HEK293 (cell line): Measurements from ENCODE around the gene HCRTR2.

Source experiments
- CTCF ChIA-PET: fragments of 350-600 bp; formaldehyde crosslinking; extraction: SDS; loops from one replicate; lab custom pipeline; 2021; ENCODE audit warnings: antibody characterized with exemption; lab: Yijun Ruan, JAX
- POLR2A ChIA-PET: fragments of 300-600 bp; formaldehyde crosslinking; extraction: SDS; loops from one replicate; lab custom pipeline; 2020; ENCODE audit warnings: antibody characterized with exemption, inconsistent platforms; lab: Yijun Ruan, JAX
- H3K27ac ChIP-seq: fragments of 200-500 bp; sonication (Bioruptor generic); 2 replicates; pipeline ENCODE4 v1.5.1; 2014; ENCODE audit warnings: low read depth, low read length, control low read depth, inconsistent platforms; ENCODE audit errors: extremely low read depth
- H3K36me3 ChIP-seq, 2 experiments: fragments of 200-500 bp in 1 of 2; sonication (Bioruptor generic) in 1 of 2; 1 replicate in 1 of 2; 2 replicates in 1 of 2; pipeline ENCODE4 v1.5.1; 2014 to 2017; ENCODE audit warnings: inconsistent platforms in 2 of 2, low read length in 2 of 2; ENCODE audit not compliant: control insufficient read depth in 2 of 2, insufficient read depth in 1 of 2
- H3K4me1 ChIP-seq: fragments of 200-500 bp; sonication (Bioruptor generic); 2 replicates; pipeline ENCODE4 v1.5.1; 2014; ENCODE audit warnings: mild to moderate bottlenecking, low read length, inconsistent platforms; ENCODE audit not compliant: control insufficient read depth, insufficient read depth
- H3K4me3 ChIP-seq: 2 replicates; pipeline ENCODE4 v1.5.1; 2011; ENCODE audit warnings: low read depth, mild to moderate bottlenecking, control low read depth, low read length, moderate library complexity
- H3K9me3 ChIP-seq: fragments of 200-500 bp; sonication (Bioruptor generic); 2 replicates; pipeline ENCODE4 v1.5.1; 2014; ENCODE audit warnings: low read depth, low read length, inconsistent platforms; ENCODE audit not compliant: control insufficient read depth, insufficient read depth
- HOXD13 ChIP-seq: sonication (generic); formaldehyde crosslinking; IDR thresholded peaks from 2 replicates; pipeline ENCODE4 v1.8.0; 2022; ENCODE audit warnings: missing genetic modification reagents, borderline replicate concordance
- KLF1 ChIP-seq: fragments of 450-650 bp; formaldehyde crosslinking; IDR thresholded peaks from 2 replicates; pipeline ENCODE4 v1.5.1; 2016; ENCODE audit warnings: missing biosample characterization, missing genetic modification characterization
- MEIS1 ChIP-seq: sonication (generic); formaldehyde crosslinking; IDR thresholded peaks from 2 replicates; pipeline ENCODE4 v1.8.1; 2022; ENCODE audit warnings: missing genetic modification reagents, mild to moderate bottlenecking, borderline replicate concordance
- SP7 ChIP-seq: fragments of 450-650 bp; formaldehyde crosslinking; IDR thresholded peaks from 2 replicates; pipeline ENCODE4 v1.5.1; 2016; ENCODE audit warnings: missing biosample characterization, missing genetic modification characterization
- ZBTB8A ChIP-seq: fragments of 450-650 bp; formaldehyde crosslinking; IDR thresholded peaks from 2 replicates; pipeline ENCODE4 v1.5.1; 2016; ENCODE audit warnings: missing biosample characterization, missing genetic modification characterization
- ZNF184 ChIP-seq: fragments of 450-650 bp; IDR thresholded peaks from 2 replicates; pipeline ENCODE4 v1.5.1; 2018; ENCODE audit warnings: missing biosample characterization, mild to moderate bottlenecking, missing genetic modification characterization
- ZNF223 ChIP-seq: fragments of 450-650 bp; formaldehyde crosslinking; IDR thresholded peaks from 2 replicates; pipeline ENCODE4 v1.5.1; 2016; ENCODE audit warnings: missing biosample characterization, missing genetic modification characterization
- ZNF24 ChIP-seq: fragments of 450-650 bp; formaldehyde crosslinking; IDR thresholded peaks from 2 replicates; pipeline ENCODE4 v1.5.1; 2016; ENCODE audit warnings: missing biosample characterization, missing genetic modification characterization
- ZNF274 ChIP-seq, 2 experiments: fragments of 200-500 bp in 1 of 2; fragments of 450-650 bp in 1 of 2; sonication (Bioruptor generic) in 1 of 2; formaldehyde crosslinking in 1 of 2; IDR thresholded peaks; 2 replicates each; pipeline versions ENCODE4 v1.5.1 to v1.6.1; 2014 to 2016; ENCODE audit warnings: borderline replicate concordance in 1 of 2, inconsistent platforms in 1 of 2, low read length in 1 of 2, missing biosample characterization in 1 of 2, missing genetic modification characterization in 1 of 2
- ZNF350 ChIP-seq: fragments of 450-650 bp; formaldehyde crosslinking; IDR thresholded peaks from 2 replicates; pipeline ENCODE4 v1.5.0; 2017; ENCODE audit warnings: missing biosample characterization, mild to moderate bottlenecking, missing genetic modification characterization
- ZNF558 ChIP-seq: fragments of 450-650 bp; formaldehyde crosslinking; IDR thresholded peaks from 2 replicates; pipeline ENCODE4 v1.5.1; 2016; ENCODE audit warnings: missing biosample characterization, missing genetic modification characterization
- ZNF621 ChIP-seq: fragments of 450-650 bp; formaldehyde crosslinking; IDR thresholded peaks from 2 replicates; pipeline ENCODE4 v1.5.1; 2017; ENCODE audit warnings: missing biosample characterization, missing genetic modification characterization
- TF ChIP-seq, protein P1 (sequence below): fragments of 450-650 bp; formaldehyde crosslinking; IDR thresholded peaks from 2 replicates; pipeline ENCODE4 v1.5.1; 2016; ENCODE audit warnings: missing biosample characterization, missing genetic modification characterization, borderline replicate concordance
- TF ChIP-seq, protein P2 (sequence below): fragments of 450-650 bp; formaldehyde crosslinking; IDR thresholded peaks from 2 replicates; pipeline ENCODE4 v1.5.1; 2016; ENCODE audit warnings: missing biosample characterization, missing genetic modification characterization
- TF ChIP-seq, protein P3 (sequence below): fragments of 450-650 bp; formaldehyde crosslinking; IDR thresholded peaks from 2 replicates; pipeline ENCODE4 v1.5.1; 2016; ENCODE audit warnings: missing biosample characterization, missing genetic modification characterization
- TF ChIP-seq, protein P4 (sequence below): fragments of 450-650 bp; formaldehyde crosslinking; IDR thresholded peaks from 2 replicates; pipeline ENCODE4 v1.5.1; 2016; ENCODE audit warnings: missing biosample characterization, missing genetic modification characterization
- TF ChIP-seq, protein P5 (sequence below): fragments of 450-650 bp; formaldehyde crosslinking; conservative IDR thresholded peaks from 2 replicates; pipeline ENCODE4 v1.5.1; 2016; ENCODE audit warnings: low read depth, missing biosample characterization, missing genetic modification characterization

Gene HCRTR2

DNA sequence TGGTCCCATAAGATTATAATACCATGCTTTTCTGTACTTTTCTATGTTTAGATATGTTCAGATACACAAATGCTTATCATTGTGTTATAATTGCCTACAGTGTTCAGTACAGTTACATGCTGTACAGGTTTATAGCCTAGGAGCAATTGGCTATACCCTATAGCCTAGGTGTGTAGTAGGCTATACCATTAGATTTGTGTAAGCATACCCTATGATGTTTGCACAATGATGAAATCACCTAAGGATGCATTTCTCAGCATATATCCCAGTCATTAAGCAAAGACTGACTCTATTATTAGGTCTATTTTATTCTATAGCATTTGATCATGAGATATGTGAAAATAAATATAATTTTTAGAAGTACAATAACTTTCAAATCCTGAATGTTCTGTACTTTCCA, 36.6 kb downstream of the HCRTR2 start:
- Histone ChIP-seq H3K27ac (no peak overlapping the region), H3K4me1 (peaks cover 15% of the 10 kb centered on the region), H3K36me3 (no peaks in the 10 kb centered on the region), H3K9me3 (no peaks in the 10 kb centered on the region), H3K4me3 (no peak overlapping the region)
- TF ChIP-seq, protein P1, sequence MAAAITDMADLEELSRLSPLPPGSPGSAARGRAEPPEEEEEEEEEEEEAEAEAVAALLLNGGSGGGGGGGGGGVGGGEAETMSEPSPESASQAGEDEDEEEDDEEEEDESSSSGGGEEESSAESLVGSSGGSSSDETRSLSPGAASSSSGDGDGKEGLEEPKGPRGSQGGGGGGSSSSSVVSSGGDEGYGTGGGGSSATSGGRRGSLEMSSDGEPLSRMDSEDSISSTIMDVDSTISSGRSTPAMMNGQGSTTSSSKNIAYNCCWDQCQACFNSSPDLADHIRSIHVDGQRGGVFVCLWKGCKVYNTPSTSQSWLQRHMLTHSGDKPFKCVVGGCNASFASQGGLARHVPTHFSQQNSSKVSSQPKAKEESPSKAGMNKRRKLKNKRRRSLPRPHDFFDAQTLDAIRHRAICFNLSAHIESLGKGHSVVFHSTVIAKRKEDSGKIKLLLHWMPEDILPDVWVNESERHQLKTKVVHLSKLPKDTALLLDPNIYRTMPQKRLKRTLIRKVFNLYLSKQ (tag by site-specific recombination): no peak
- TF ChIP-seq KLF1 (tag by site-specific recombination): no peak
- TF ChIP-seq ZNF558 (tag by site-specific recombination): peak; percentile 91
- TF ChIP-seq, protein P2, sequence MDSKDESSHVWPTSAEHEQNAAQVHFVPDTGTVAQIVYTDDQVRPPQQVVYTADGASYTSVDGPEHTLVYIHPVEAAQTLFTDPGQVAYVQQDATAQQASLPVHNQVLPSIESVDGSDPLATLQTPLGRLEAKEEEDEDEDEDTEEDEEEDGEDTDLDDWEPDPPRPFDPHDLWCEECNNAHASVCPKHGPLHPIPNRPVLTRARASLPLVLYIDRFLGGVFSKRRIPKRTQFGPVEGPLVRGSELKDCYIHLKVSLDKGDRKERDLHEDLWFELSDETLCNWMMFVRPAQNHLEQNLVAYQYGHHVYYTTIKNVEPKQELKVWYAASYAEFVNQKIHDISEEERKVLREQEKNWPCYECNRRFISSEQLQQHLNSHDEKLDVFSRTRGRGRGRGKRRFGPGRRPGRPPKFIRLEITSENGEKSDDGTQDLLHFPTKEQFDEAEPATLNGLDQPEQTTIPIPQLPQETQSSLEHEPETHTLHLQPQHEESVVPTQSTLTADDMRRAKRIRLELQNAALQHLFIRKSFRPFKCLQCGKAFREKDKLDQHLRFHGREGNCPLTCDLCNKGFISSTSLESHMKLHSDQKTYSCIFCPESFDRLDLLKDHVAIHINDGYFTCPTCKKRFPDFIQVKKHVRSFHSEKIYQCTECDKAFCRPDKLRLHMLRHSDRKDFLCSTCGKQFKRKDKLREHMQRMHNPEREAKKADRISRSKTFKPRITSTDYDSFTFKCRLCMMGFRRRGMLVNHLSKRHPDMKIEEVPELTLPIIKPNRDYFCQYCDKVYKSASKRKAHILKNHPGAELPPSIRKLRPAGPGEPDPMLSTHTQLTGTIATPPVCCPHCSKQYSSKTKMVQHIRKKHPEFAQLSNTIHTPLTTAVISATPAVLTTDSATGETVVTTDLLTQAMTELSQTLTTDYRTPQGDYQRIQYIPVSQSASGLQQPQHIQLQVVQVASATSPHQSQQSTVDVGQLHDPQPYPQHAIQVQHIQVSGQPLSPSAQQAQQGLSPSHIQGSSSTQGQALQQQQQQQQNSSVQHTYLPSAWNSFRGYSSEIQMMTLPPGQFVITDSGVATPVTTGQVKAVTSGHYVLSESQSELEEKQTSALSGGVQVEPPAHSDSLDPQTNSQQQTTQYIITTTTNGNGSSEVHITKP (tag by site-specific recombination): peak; percentile 46; the same call in 1 of the 2 replicates
- no peak for TF ChIP-seq ZNF223 (tag by site-specific recombination)
- TF ChIP-seq, protein P3, sequence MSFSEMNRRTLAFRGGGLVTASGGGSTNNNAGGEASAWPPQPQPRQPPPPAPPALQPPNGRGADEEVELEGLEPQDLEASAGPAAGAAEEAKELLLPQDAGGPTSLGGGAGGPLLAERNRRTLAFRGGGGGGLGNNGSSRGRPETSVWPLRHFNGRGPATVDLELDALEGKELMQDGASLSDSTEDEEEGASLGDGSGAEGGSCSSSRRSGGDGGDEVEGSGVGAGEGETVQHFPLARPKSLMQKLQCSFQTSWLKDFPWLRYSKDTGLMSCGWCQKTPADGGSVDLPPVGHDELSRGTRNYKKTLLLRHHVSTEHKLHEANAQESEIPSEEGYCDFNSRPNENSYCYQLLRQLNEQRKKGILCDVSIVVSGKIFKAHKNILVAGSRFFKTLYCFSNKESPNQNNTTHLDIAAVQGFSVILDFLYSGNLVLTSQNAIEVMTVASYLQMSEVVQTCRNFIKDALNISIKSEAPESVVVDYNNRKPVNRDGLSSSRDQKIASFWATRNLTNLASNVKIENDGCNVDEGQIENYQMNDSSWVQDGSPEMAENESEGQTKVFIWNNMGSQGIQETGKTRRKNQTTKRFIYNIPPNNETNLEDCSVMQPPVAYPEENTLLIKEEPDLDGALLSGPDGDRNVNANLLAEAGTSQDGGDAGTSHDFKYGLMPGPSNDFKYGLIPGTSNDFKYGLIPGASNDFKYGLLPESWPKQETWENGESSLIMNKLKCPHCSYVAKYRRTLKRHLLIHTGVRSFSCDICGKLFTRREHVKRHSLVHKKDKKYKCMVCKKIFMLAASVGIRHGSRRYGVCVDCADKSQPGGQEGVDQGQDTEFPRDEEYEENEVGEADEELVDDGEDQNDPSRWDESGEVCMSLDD (tag by site-specific recombination): no peak
- TF ChIP-seq ZNF621 (tag by site-specific recombination): no peak
- TF ChIP-seq, protein P4, sequence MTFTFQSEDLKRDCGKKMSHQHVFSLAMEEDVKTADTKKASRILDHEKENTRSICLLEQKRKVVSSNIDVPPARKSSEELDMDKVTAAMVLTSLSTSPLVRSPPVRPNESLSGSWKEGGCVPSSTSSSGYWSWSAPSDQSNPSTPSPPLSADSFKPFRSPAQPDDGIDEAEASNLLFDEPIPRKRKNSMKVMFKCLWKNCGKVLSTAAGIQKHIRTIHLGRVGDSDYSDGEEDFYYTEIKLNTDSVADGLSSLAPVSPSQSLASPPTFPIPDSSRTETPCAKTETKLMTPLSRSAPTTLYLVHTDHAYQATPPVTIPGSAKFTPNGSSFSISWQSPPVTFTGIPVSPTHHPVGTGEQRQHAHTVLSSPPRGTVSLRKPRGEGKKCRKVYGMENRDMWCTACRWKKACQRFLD (tag by site-specific recombination): no peak
- TF ChIP-seq ZNF350 (tag by site-specific recombination): no peak
- no peak for TF ChIP-seq ZBTB8A (tag by site-specific recombination)
- TF ChIP-seq, protein P5, sequence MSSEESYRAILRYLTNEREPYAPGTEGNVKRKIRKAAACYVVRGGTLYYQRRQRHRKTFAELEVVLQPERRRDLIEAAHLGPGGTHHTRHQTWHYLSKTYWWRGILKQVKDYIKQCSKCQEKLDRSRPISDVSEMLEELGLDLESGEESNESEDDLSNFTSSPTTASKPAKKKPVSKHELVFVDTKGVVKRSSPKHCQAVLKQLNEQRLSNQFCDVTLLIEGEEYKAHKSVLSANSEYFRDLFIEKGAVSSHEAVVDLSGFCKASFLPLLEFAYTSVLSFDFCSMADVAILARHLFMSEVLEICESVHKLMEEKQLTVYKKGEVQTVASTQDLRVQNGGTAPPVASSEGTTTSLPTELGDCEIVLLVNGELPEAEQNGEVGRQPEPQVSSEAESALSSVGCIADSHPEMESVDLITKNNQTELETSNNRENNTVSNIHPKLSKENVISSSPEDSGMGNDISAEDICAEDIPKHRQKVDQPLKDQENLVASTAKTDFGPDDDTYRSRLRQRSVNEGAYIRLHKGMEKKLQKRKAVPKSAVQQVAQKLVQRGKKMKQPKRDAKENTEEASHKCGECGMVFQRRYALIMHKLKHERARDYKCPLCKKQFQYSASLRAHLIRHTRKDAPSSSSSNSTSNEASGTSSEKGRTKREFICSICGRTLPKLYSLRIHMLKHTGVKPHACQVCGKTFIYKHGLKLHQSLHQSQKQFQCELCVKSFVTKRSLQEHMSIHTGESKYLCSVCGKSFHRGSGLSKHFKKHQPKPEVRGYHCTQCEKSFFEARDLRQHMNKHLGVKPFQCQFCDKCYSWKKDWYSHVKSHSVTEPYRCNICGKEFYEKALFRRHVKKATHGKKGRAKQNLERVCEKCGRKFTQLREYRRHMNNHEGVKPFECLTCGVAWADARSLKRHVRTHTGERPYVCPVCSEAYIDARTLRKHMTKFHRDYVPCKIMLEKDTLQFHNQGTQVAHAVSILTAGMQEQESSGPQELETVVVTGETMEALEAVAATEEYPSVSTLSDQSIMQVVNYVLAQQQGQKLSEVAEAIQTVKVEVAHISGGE: no peak
- ChIA-PET CTCF (no interaction called here), POLR2A (no interaction called here)

DNA sequence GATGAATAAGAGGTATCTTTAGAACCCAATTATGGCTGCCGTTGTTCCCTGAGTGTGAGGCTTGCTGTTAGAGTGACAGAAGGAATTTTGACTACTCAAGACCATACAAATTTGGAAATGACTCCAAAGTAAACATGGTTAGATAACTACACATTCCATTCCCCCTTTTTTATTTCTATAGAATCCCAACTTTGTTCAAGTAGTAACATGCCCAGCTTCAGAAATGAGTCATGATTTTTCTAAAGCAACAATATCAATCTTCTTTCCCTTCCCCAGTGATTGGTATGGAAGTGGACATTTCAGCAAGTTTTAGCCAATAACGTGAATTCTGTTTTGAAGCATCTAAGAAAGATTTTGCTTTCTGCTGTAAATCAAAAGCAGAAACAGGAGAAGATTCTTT, 37.8 kb downstream of the HCRTR2 start:
- Histone ChIP-seq H3K4me3 (no peak overlapping the region), H3K4me1 (peaks cover 15% of the 10 kb centered on the region), H3K27ac (no peak overlapping the region), H3K9me3 (no peaks in the 10 kb centered on the region), H3K36me3 (no peaks in the 10 kb centered on the region)
- ChIA-PET CTCF (interaction anchor here (0.7 kb wide), 1 partner anchor 18 kb away, joined by 3 read pairs; no protein-coding TSS in a partner anchor), POLR2A (no interaction called here)
- TF ChIP-seq ZNF24 (tag by site-specific recombination) (no peak), SP7 (tag by site-specific recombination) (peak; percentile 51; the same call in 1 of the 2 replicates), MEIS1 (CRISPR knock-in tag) (peak; percentile 48; the same call in 1 of the 2 replicates), ZNF350 (tag by site-specific recombination) (0 out of 2 replicates have a peak, but pooled peaks have one; percentile 15), ZNF184 (tag by site-specific recombination) (no peak), HOXD13 (CRISPR knock-in tag) (peak; percentile 50; the same call in 1 of the 2 replicates), ZNF274 (IDR thresholded peaks at IDR 0.05; ENCODE audit: low read length) (no peak), ZNF274 (tag by site-specific recombination; IDR thresholded peaks at IDR 0.05; ENCODE audit: borderline replicate concordance) (no peak)
- TF ChIP-seq, protein P2 (tag by site-specific recombination): peak; percentile 48; the same call in 1 of the 2 replicates
